Stimulated activated CD8-positive, alpha-beta memory T cell treated with anti-CD3 and anti-CD28 coated beads, Interleukin-15, amount 100 ng/mL, for 1 hour (primary cell): ENCODE data around the gene MDGA2.

Experiments used
- DNase-seq: peaks from one replicate; pipeline ENCODE4 v3.0.0-alpha.2; 2020; ENCODE audit warnings: low read depth

MDGA2 gene

DNA sequence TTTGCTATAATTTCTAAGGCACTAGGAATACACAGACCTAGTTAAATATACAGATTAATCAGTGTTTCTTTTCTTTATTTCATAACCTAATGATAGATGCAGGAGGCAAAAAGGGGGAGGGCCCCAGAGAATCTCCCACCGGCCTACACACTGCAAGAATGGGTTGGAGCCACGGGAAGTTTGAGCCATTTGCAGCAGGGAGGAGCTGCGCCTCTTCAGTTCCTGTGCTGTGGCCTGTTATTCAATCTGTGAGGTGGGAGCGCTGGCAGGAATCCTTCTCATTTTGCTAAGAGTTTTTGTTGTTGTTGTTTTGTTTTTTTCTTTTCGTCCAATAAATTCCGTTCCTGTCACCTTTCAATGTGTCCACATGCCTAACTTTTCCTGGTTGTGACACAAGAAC lies 772.6 kb downstream of the MDGA2 start:
- DNase-seq = no peak

DNA sequence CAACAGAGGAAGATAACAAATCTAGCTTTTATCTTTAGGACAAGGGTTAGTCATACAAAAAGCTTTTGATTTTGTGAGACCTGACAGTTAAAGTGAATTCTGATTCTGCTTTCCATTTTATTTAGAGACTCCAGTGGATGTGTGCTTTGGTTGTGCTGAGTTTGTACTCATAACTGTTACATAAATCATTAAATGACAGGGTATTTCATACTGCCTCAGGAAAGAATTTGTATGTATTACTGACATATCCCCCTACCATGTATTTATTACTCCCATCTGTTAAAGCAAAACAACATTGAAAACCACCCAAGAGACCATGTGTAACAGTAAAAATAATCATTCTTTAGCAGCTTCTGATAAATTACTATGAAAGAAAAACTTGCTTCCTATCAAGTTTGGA lies 780.9 kb downstream of the MDGA2 start:
- no peak for DNase-seq

DNA sequence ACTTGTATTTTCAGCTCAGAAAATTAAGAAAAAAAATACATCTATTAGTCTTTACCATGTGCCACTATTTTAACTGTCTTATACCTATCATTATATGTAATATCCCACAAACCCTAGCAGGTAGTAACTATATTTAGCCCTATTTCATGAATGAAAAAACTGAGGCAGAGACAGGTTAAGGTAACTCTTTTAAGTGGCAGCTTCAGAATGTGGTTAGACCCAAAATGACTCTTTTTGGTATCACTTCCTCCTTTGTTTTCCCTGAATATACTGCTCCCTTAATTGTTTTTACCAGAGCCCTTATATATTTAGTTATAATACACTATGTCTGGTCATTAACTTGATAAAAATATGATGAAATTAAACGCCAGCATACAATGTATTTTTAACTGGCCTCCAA lies 788.3 kb downstream of the MDGA2 start:
- no peak for DNase-seq

- DNase-seq = no peak
Measured at GRCh38 chr14:46885566-46885965, 789.8 kb downstream of the MDGA2 start.

DNA sequence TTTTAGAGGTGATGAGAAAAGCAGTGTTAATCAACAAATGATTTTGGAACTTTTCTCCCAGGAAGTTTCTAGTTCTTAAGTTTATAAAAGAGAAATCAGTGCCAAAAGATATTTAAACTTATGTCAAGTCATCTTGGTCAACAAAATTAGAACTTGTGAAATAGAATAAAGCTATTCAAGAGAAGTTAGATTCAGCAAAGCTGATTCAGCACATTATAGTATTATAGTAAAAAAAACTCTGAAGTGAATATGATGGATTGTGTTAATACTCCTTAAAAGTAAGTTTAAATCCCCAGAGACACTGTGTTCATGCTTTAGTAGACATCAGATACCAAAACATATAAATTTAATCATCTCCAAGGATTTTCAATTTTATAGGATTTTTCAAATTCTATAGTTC lies 813.7 kb downstream of the MDGA2 start:
- DNase-seq = no peak

DNA sequence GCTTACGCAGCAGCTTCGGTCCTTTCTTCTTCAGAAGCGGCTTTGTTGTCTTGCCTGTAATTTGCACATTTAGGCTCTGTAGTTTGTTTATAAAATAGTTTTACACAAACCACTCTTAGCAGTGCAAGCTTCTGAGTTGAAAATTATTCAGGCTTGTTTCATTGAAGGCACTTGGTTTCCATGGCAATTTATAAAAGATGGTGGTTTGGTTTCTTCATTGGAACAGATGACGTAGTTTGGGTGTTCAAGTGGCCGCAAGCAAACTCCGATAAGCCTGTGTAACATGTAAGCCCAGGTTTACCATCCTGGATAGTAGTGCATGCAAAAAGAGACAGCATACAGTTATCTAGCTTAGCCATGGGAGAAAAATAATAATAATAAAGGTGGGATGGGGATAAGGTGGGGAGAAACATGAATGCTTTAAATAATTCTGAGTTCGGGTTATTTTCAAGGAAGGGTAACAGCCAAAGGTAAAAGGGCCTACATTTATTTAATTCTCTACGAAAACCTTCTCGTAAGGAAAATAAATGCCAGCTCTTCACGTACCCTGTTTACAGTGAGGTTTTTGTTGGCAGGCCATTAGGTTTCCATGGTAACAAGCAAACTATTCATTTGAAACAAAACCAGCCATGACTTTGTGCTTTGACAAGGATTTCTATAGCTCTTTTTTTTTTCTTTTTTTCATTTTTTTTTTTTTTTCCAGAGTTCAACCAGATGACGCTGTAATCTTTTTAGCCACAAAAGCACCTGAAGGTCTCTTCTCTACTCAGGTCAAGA lies 834.3 kb downstream of the MDGA2 start:
- no peak for DNase-seq

- DNase-seq = no peak
Measured at GRCh38 chr14:46820291-46820690, 855.1 kb downstream of the MDGA2 start.

DNA sequence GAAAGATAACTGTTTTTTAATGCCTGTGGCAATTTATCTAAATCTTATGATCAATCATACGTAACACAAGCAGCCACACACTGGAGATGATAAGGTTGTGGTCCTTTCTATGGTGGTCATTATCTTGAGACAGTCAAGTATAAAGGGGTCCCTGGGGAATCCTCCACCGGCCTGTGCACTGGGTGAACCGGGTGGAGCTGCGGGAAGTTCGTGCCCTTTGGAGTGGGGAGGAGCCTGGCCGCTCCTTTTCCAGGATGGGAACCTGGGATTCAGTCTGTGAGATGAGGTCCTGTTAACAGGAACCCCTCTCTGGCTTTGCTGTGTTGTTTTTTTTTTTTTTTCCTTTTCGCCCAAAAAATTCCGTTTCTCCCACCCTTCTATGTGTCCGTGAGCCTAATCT lies 856.3 kb downstream of the MDGA2 start:
- no peak for DNase-seq

GRCh38 chr14:46818147-46818546 lies 857.3 kb downstream of the MDGA2 start:
- DNase-seq = no peak

DNA sequence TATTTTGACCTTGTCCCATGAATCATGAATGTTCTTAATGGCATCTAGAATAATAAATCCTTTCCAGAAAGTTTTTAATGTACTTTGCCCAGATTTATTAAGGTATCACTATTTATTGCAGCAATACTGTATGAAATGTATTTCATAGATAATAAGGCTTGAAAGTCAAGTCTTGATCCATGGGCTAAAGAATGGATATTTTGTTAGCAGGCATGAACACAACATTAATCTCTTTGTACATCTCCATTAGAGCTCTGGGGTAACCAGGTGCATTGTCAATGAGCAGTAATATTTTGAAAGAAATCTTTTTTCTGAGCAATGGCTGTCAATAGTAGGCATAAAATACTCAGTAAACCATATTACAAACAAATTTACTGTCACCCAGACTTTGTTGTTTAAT lies 882.3 kb downstream of the MDGA2 start:
- DNase-seq = no peak
